Effector CD8-positive, alpha-beta T cell (primary cell): Measurements from ENCODE around the gene JAZF1.
"Not testable (repeated sequence)": the region's sequence is repeated elsewhere in the genome, so short reads cannot be mapped to it uniquely, and the experiment has no call there.

Experiments
- DNase-seq: peaks from one replicate; lab custom pipeline; 2025; lab: John Stamatoyannopoulos, UW

JAZF1 gene

GRCh38 chr7:27873981-27874957 is 306.3 kb downstream of the JAZF1 start:
- no peak for DNase-seq

- no peak for DNase-seq
Observed at GRCh38 chr7:27872356-27873275, 308.0 kb downstream of the JAZF1 start.

- DNase-seq, result no peak
Observed at GRCh38 chr7:27871866-27872265, 308.7 kb downstream of the JAZF1 start.

GRCh38 chr7:27871086-27871485 is 309.5 kb downstream of the JAZF1 start:
- DNase-seq, result no peak

- no peak for DNase-seq
Observed at GRCh38 chr7:27870595-27870994, 310.0 kb downstream of the JAZF1 start.

- DNase-seq, result no peak
Observed at GRCh38 chr7:27869056-27869455, 311.5 kb downstream of the JAZF1 start.

GRCh38 chr7:27868131-27868550 is 312.5 kb downstream of the JAZF1 start:
- DNase-seq, result no peak

GRCh38 chr7:27866828-27867672 is 313.5 kb downstream of the JAZF1 start:
- no peak for DNase-seq

- DNase-seq, result no peak
Observed at GRCh38 chr7:27866256-27866655, 314.3 kb downstream of the JAZF1 start.

GRCh38 chr7:27863880-27864279 is 316.7 kb downstream of the JAZF1 start:
- no peak for DNase-seq

- DNase-seq, result no peak
Observed at GRCh38 chr7:27861747-27862146, 318.8 kb downstream of the JAZF1 start.

- no peak for DNase-seq
Observed at GRCh38 chr7:27860800-27861199, 319.8 kb downstream of the JAZF1 start.

- not testable (repeated sequence) for DNase-seq
Observed at GRCh38 chr7:27856703-27857485, 323.7 kb downstream of the JAZF1 start.

- no peak for DNase-seq
Observed at GRCh38 chr7:27850531-27850930, 330.1 kb downstream of the JAZF1 start.

GRCh38 chr7:27846388-27846787 is 334.2 kb downstream of the JAZF1 start:
- no peak for DNase-seq

- DNase-seq, result no peak
Observed at GRCh38 chr7:27843584-27844305, 336.9 kb downstream of the JAZF1 start.

- no peak for DNase-seq
Observed at GRCh38 chr7:27842851-27843250, 337.7 kb downstream of the JAZF1 start.

- DNase-seq, result no peak
Observed at GRCh38 chr7:27842094-27842692, 338.4 kb downstream of the JAZF1 start.

- DNase-seq, result no peak
Observed at GRCh38 chr7:27840760-27841364, 339.7 kb downstream of the JAZF1 start.
